GM18520 (cell line): ENCODE measurements around the gene AGBL4.

ENCODE experiments used
- ATAC-seq: cut with Tn5 transposase; IDR thresholded peaks from one replicate; pipeline ENCODE4 v1.9.1; 2021; ENCODE audit not compliant: unreplicated experiment

The AGBL4 gene

GRCh38 chr1:48506870-48507269 is 1516.9 kb downstream of the AGBL4 start:
- ATAC-seq = no peak

- ATAC-seq = no peak
Observed at GRCh38 chr1:48500541-48501450, 1523.0 kb downstream of the AGBL4 start.

- ATAC-seq = no peak
Observed at GRCh38 chr1:48499211-48499735, 1524.5 kb downstream of the AGBL4 start.

GRCh38 chr1:48498096-48498791 is 1525.5 kb downstream of the AGBL4 start:
- peak; percentile 42 for ATAC-seq

GRCh38 chr1:48495911-48496310 is 1527.8 kb downstream of the AGBL4 start:
- no peak for ATAC-seq

- ATAC-seq = no peak
Observed at GRCh38 chr1:48495166-48495565, 1528.6 kb downstream of the AGBL4 start.

GRCh38 chr1:48493970-48494769 is 1529.6 kb downstream of the AGBL4 start:
- no peak for ATAC-seq

- ATAC-seq = no peak
Observed at GRCh38 chr1:48493041-48493440, 1530.7 kb downstream of the AGBL4 start.

- ATAC-seq = no peak
Observed at GRCh38 chr1:48492392-48492791, 1531.4 kb downstream of the AGBL4 start.

- ATAC-seq = no peak
Observed at GRCh38 chr1:48488721-48489120, 1535.0 kb downstream of the AGBL4 start.
